Thoracic aorta (tissue), 2 donors: ENCODE data around the gene TUBB4B. TPM values are rescaled to one million over a fixed set of nuclear protein-coding genes. Genes with fewer than 3 reads are reported as not detected.

ENCODE experiments used
- ATAC-seq: fragments of 150-250 bp; one replicate; pipeline ENCODE4 v1.8.0; 2017; ENCODE audit warnings: low read depth; ENCODE audit not compliant: insufficient number of reproducible peaks, low FRiP score
- DNase-seq: peaks from one replicate; pipeline ENCODE4 v3.0.0-alpha.2; 2020; ENCODE audit warnings: low spot score
- H3K27ac ChIP-seq, 2 donors: fragments of 200-600 bp; sonication (generic); 1 replicate in 1 of 2; 2 replicates in 1 of 2; pipeline ENCODE4 v1.5.1; 2016; ENCODE audit warnings: mild to moderate bottlenecking in 2 of 2, moderate library complexity in 2 of 2
- H3K27me3 ChIP-seq: fragments of 200-600 bp; sonication (generic); replicated peaks from 2 replicates; pipeline ENCODE4 v1.6.0; 2016; ENCODE audit warnings: mild to moderate bottlenecking; ENCODE audit not compliant: insufficient read depth
- H3K36me3 ChIP-seq: fragments of 200-600 bp; sonication (generic); one replicate; pipeline ENCODE4 v1.5.1; 2016
- H3K4me1 ChIP-seq, 2 donors: fragments of 200-600 bp; sonication (generic); 1 replicate in 1 of 2; 2 replicates in 1 of 2; pipeline versions ENCODE4 v1.5.1 to v1.6.0; 2016; ENCODE audit warnings: low read depth in 2 of 2, mild to moderate bottlenecking in 1 of 2; ENCODE audit not compliant: control insufficient read depth in 1 of 2
- H3K4me3 ChIP-seq: fragments of 200-600 bp; sonication (generic); 2 replicates; pipeline ENCODE4 v1.5.1; 2016; ENCODE audit warnings: mild to moderate bottlenecking
- H3K9me3 ChIP-seq: fragments of 200-600 bp; sonication (generic); 2 replicates; pipeline ENCODE4 v1.5.1; 2016
- CTCF ChIP-seq: fragments of 200-600 bp; sonication (generic); IDR thresholded peaks from one replicate; pipeline ENCODE4 v1.5.1; 2019; ENCODE audit warnings: antibody characterized with exemption
- total RNA-seq, 2 donors: library from RNA; depleted of rRNA; stranded (reverse); fragments of >200 nt; gene quantifications; one replicate each; pipeline versions ENCODE4 v1.1.0 to v1.2.3, GENCODE V29; 2016

The TUBB4B gene
- total RNA-seq, 2 donors from 2014 or later: 172 to 193 TPM

GRCh38 chr9:137223078-137223970 lies 17.8 kb upstream of the TUBB4B start:
- DNase-seq (peak; percentile 93), ATAC-seq (peak; percentile 80)
- no peaks in the 10 kb centered on the region for H3K27me3 ChIP-seq
- no peaks in the 10 kb centered on the region for H3K9me3 ChIP-seq
- peak overlapping the region; percentile 89 to 96 for H3K27ac ChIP-seq
- peaks cover 7 to 19% of the 10 kb centered on the region in 2 donors for H3K4me1 ChIP-seq
- H3K36me3 ChIP-seq: no peaks in the 10 kb centered on the region
- peak overlapping the region; percentile 83 for H3K4me3 ChIP-seq
- TF ChIP-seq CTCF: no peak

- no peaks in the 10 kb centered on the region for H3K36me3 ChIP-seq
- peak within 1 kb of the TSS; percentile 89 to 96 for H3K27ac ChIP-seq
- TF ChIP-seq CTCF: no peak
- H3K4me1 ChIP-seq: peaks cover 7 to 19% of the 10 kb centered on the region in 2 donors
- DNase-seq: no peak
- H3K4me3 ChIP-seq: peak within 1 kb of the TSS; percentile 83
- no peaks in the 10 kb centered on the region for H3K27me3 ChIP-seq
- ATAC-seq: no peak
- no peaks in the 10 kb centered on the region for H3K9me3 ChIP-seq
Measured at GRCh38 chr9:137224830-137225694, 16.0 kb upstream of the TUBB4B start, which contains the start of gene CYSRT1. TSS of gene CYSRT1 (plus strand) at chr9:137225174. CDS start at chr9:137225622, 448 bp downstream.

- DNase-seq (no peak), ATAC-seq (no peak)
- H3K27ac ChIP-seq: no peak overlapping the region
- H3K4me3 ChIP-seq: no peak overlapping the region
- TF ChIP-seq CTCF: no peak
- no peaks in the 10 kb centered on the region for H3K9me3 ChIP-seq
- H3K4me1 ChIP-seq: peaks cover 7 to 19% of the 10 kb centered on the region in 2 donors
- H3K36me3 ChIP-seq: no peaks in the 10 kb centered on the region
- no peaks in the 10 kb centered on the region for H3K27me3 ChIP-seq
Measured at GRCh38 chr9:137225699-137226331, 15.3 kb upstream of the TUBB4B start.

- no peak overlapping the region for H3K27ac ChIP-seq
- TF ChIP-seq CTCF: no peak
- no peak for DNase-seq
- no peak overlapping the region for H3K4me3 ChIP-seq
- peaks cover 7 to 18% of the 10 kb centered on the region in 2 donors for H3K4me1 ChIP-seq
- ATAC-seq: no peak
- no peaks in the 10 kb centered on the region for H3K27me3 ChIP-seq
- H3K36me3 ChIP-seq: no peaks in the 10 kb centered on the region
- H3K9me3 ChIP-seq: no peaks in the 10 kb centered on the region
Measured at GRCh38 chr9:137226338-137227053, 14.6 kb upstream of the TUBB4B start.
